Measurements from ENCODE around the gene SLC38A8. TPM values are rescaled to one million over a fixed set of nuclear protein-coding genes. Genes with fewer than 3 reads are reported as not detected.

The SLC38A8 gene
- total and polyA plus RNA-seq, 11 donors, result 0.29 to 25.3 (median 0.87) TPM; not detected in 3

GRCh38 chr16:84063980-84064379 lies 21.4 kb upstream of the SLC38A8 start:
- no peak for TF ChIP-seq CTCF (IDR thresholded peaks at IDR 0.05)
- TF ChIP-seq POLR2A (IDR thresholded peaks at IDR 0.05), result no peak
- WGBS, 4 donors, result 70 to 87% (median 83%) methylated on average over 4 of the region's 4 CpGs
- Histone ChIP-seq H3K27me3 (no peaks in the 10 kb centered on the region), H3K9me3 (no peaks in the 10 kb centered on the region), H3K4me3 (no peak overlapping the region), H3K4me1 (peaks cover 0 to 14% (median 7%) of the 10 kb centered on the region in 12 donors), H3K36me3 (peaks cover 12 to 100% (median 94%) of the 10 kb centered on the region in 9 donors), H3K27ac (no peak overlapping the region)
- intact Hi-C loops (cut with DNase I), result loop anchor here (1.0 to 10.0 kb wide), 10 partner anchors 92 to 242 kb away; partner anchors contain the start of gene NECAB2 (in 4 of the 10)
- ATAC-seq (no peak), DNase-seq (no peak)

DNA sequence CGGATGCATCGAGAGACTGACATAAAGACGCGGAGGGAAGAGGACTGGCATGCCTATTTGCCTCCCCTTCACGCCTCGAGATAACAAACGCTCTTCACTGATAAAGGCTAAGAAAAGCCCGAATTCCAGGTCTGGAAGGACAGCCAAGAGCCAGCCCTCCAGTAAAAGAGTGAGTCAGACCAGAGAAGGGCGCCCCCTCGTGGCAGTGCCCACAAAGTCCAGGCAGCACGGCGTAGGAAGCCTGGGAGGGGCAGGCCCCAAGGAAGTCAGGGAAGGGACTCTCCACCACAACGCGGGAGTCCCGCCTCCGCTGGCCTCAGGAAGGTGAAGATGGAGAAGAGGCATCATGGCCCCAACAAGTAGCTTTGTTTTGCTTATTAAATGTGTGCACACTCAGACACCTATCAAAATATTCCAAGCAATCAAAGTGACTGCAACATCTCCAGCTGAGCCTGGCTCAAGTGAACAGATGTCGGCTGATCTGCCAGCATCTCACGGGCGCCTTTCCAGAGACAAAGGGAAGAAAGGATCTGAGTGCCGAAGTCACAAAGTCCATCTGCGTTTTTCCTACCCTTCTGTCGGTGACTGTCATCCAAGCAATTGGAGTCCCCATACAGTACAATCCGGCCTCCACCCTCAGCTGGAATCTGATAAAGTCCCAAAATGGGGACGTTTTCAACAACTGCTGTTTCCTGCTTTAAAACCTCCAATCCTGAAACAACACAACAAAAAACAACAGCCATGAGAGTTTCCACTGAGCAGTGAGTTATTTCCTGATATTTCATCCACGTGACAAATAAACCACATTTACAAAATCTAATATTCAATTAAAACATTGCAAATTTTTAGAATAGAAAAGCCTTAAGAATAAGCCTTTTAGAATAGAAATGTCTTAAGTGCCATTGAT lies 20.4 kb upstream of the SLC38A8 start:
- Histone ChIP-seq H3K4me3 (no peak overlapping the region), H3K36me3 (peaks cover 7 to 100% (median 94%) of the 10 kb centered on the region in 9 donors), H3K4me1 (peaks cover 0 to 24% (median 12%) of the 10 kb centered on the region in 12 donors), H3K27me3 (no peaks in the 10 kb centered on the region), H3K27ac (peak overlapping the region in 5 of 12 donors; percentile 11 to 46 (median 31)), H3K9me3 (no peaks in the 10 kb centered on the region)
- DNase-seq, result peak; percentile 73 to 85 (median 80)
- ATAC-seq, result peak; percentile 60 to 85 (median 85)
- peak; percentile 74 to 93 (median 88) for TF ChIP-seq CTCF (IDR thresholded peaks at IDR 0.05)
- TF ChIP-seq POLR2A (IDR thresholded peaks at IDR 0.05), result no peak
- intact Hi-C loops (cut with DNase I), result loop anchor here (1.0 to 10.0 kb wide), 10 partner anchors 91 to 241 kb away; partner anchors contain the start of gene NECAB2 (in 3 of the 10)
- 37 to 50% (median 42%) methylated on average over 24 to 25 of the region's 25 CpGs for WGBS, 4 donors

DNA sequence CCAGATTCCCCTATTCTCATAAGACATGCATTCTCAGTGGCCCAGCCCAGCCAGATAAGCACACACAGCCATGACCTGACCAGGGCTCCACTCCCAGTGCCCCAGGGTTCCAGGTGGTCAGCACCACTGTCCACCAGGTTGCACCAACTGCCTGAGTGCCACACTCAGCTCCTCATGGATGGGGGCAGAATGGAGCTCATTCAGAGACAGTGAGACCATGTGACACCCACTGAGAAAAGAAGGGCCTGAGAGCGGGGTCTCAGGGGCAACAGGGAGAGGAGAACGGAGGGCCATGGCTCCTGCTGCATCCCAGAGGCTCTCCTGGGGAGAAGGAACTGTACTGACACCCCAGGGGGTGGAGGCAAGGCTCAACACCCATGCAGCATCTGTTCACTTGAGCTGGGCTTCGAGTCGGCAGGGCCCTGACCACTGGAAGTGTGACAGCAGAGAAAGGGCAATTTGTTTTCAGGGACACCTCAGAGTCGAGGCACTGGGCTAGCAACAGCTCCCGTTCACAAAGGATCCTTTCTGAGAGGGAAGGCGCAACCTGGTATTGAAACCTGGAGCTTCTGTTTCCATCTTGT lies 18.7 kb upstream of the SLC38A8 start:
- intact Hi-C loops (cut with DNase I), result loop anchor here in 8 of 10 donors (5.0 to 10.0 kb wide), 5 partner anchors 89 to 239 kb away; partner anchors contain the start of gene NECAB2 (in 2 of the 8)
- TF ChIP-seq CTCF (IDR thresholded peaks at IDR 0.05) (no peak), POLR2A (IDR thresholded peaks at IDR 0.05) (no peak)
- Histone ChIP-seq H3K27me3 (no peaks in the 10 kb centered on the region), H3K4me3 (no peak overlapping the region), H3K4me1 (peaks cover 0 to 40% (median 21%) of the 10 kb centered on the region in 12 donors), H3K9me3 (no peaks in the 10 kb centered on the region), H3K36me3 (peaks cover 0 to 100% (median 94%) of the 10 kb centered on the region in 9 donors), H3K27ac (no peak overlapping the region)
- DNase-seq (peak in 1 of 5 donors; percentile 9), ATAC-seq (no peak)
- WGBS, 4 donors, result 87 to 95% (median 92%) methylated on average over 6 to 7 of the region's 7 CpGs
